ENCODE data around the gene EFHC1.

DNA sequence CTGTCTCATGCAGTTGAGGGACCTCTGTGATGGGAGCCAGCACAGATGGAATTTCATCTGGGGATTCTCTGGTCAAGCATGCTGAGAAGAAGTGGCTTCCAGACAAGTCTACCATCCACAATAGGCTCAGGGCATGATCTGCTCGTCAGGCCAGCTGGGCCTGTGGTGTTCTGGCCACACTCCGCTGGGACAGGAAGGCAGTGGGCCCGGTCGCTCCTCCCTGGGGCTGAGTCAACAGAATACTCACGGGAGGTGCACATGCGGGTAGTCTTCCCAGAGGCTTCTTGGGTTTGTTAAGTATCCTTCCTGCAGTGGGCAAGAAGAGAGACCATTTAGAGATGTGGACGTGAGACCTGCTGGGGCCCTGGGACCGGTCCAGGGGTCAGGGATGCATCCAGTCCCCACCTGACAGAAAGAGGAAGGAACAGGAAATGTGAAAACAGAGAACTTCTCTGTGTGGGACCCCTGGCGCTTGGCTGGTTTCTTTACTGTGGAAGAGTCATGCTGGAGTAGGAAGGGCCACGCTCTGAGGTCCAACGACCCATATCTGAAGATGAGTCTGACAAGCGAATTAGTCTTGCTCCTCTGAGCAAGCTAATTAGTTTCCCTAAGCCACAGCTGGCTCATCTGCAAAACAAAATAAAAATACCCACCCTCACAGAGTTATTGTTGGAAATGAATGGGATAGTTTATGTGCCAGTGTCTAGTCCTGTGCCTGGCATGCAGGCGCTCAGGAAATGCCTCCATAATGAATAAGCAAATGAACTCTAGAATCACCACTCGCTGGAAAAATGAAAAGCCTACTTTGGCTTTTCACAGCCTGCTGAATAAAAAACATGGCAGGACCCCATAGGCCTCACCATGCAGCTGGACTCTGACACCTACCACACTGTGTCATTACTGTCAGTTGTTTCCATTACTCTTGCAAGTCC lies 89.4 kb downstream of the EFHC1 start:
- TF ChIP-seq POLR2A (IDR thresholded peaks at IDR 0.05) (no peak), CTCF (IDR thresholded peaks at IDR 0.05) (no peak), EP300 (IDR thresholded peaks at IDR 0.05) (no peak), POLR2AphosphoS5 (IDR thresholded peaks at IDR 0.05) (no peak)
